K562 (cell line): ENCODE data around the gene WIPF2. TPM values are rescaled to one million over a fixed set of nuclear protein-coding genes. Genes with fewer than 3 reads are reported as not detected.

ENCODE experiments used
- ATAC-seq: fragments of 200-7000 bp; cut with Tn5 transposase; 3 replicates; pipeline ENCODE4 v1.9.1; 2020; ENCODE audit warnings: moderate library complexity
- BruUV-seq: library from RNA; stranded (reverse); fragments of 400-500 nt; replicated peaks from 2 replicates; lab custom pipeline; 2021; lab: Mats Ljungman, UMichigan
- CTCF ChIA-PET: fragments of 300-600 bp; formaldehyde crosslinking; extraction: SDS; loops from one replicate; lab custom pipeline; 2021; ENCODE audit warnings: low intra/inter-chr PET ratio; lab: Yijun Ruan, JAX
- POLR2A ChIA-PET: fragments of 300-600, 350-650 bp; sonication (Branson Sonifier 250); formaldehyde crosslinking; extraction: SDS; loops from one replicate; lab custom pipeline; 2021; ENCODE audit warnings: antibody characterized with exemption, inconsistent platforms; lab: Yijun Ruan, JAX
- DNase-seq, 4 experiments: peaks; one replicate each; pipeline versions ENCODE4 v3.0.0 to v3.0.0-alpha.2; 2011 to 2018; ENCODE audit warnings: low spot score in 3 of 4, mixed read lengths in 3 of 4; ENCODE audit errors: extremely low read depth in 1 of 4
- FAIRE-seq: peaks from 2 replicates; lab custom pipeline; 2011; peaks lifted over from hg19 to GRCh38; lab: Jason Lieb, UNC
- H2AFZ ChIP-seq: 2 replicates; pipeline ENCODE4 v1.6.0; 2011; ENCODE audit warnings: low read depth, low read length, control low read depth, inconsistent platforms
- H3K27ac ChIP-seq: fragments of 200-600 bp; 3 replicates; pipeline ENCODE4 v1.8.0; 2011; ENCODE audit warnings: low read depth, mild to moderate bottlenecking, control low read depth, inconsistent platforms, low read length, moderate library complexity, mixed read lengths; ENCODE audit errors: extremely low read depth
- H3K27me3 ChIP-seq, 2 experiments: fragments of 300-600 bp in 1 of 2; 2 replicates in 1 of 2; 3 replicates in 1 of 2; pipeline versions ENCODE4 v1.6.0 to v1.8.0; 2011; ENCODE audit warnings: inconsistent platforms in 2 of 2, low read length in 2 of 2, mild to moderate bottlenecking in 1 of 2, mixed read lengths in 1 of 2, moderate library complexity in 1 of 2; ENCODE audit not compliant: control insufficient read depth in 2 of 2, insufficient read depth in 2 of 2
- H3K36me3 ChIP-seq: fragments of 300-600 bp; 3 replicates; pipeline ENCODE4 v1.8.0; 2011; ENCODE audit warnings: mild to moderate bottlenecking, low read length, inconsistent platforms; ENCODE audit not compliant: control insufficient read depth, insufficient read depth
- H3K4me1 ChIP-seq, 2 experiments: fragments of 200-600 bp in 1 of 2; replicated peaks in 1 of 2; 2 replicates in 1 of 2; 3 replicates in 1 of 2; pipeline versions ENCODE4 v1.5.1 to v1.8.0; 2011; ENCODE audit warnings: inconsistent platforms in 2 of 2, low read length in 2 of 2, mild to moderate bottlenecking in 1 of 2, mixed read lengths in 1 of 2, moderate library complexity in 1 of 2; ENCODE audit not compliant: control insufficient read depth in 2 of 2, insufficient read depth in 2 of 2
- H3K4me2 ChIP-seq: 2 replicates; pipeline ENCODE4 v1.6.1; 2011; ENCODE audit warnings: low read length, control low read depth, inconsistent platforms, mixed read lengths; ENCODE audit not compliant: insufficient read depth
- H3K4me3 ChIP-seq: fragments of 200-600 bp; sonication (generic), shearing (Covaris generic); 2 replicates; pipeline ENCODE4 v1.5.1; 2016; ENCODE audit warnings: control low read depth, inconsistent platforms
- H3K79me2 ChIP-seq: fragments of 200-600 bp; 3 replicates; pipeline ENCODE4 v1.8.0; 2011; ENCODE audit warnings: low read length, inconsistent platforms; ENCODE audit not compliant: control insufficient read depth, insufficient read depth
- H3K9ac ChIP-seq, 2 experiments: 2 replicates each; pipeline versions ENCODE4 v1.6.0 to v1.6.1; 2011; ENCODE audit warnings: low read depth in 2 of 2, low read length in 2 of 2, control low read depth in 1 of 2, inconsistent platforms in 1 of 2, mild to moderate bottlenecking in 1 of 2, mixed read lengths in 1 of 2; ENCODE audit not compliant: insufficient read depth in 1 of 2
- H3K9me1 ChIP-seq: one replicate; pipeline ENCODE4 v1.6.0; 2011; ENCODE audit warnings: inconsistent platforms, mild to moderate bottlenecking, low read length, moderate library complexity; ENCODE audit not compliant: control insufficient read depth, insufficient read depth
- H3K9me3 ChIP-seq: replicated peaks from 2 replicates; pipeline ENCODE4 v1.5.1; 2011; ENCODE audit warnings: low read depth, low read length, inconsistent platforms; ENCODE audit not compliant: control insufficient read depth, insufficient read depth
- H4K20me1 ChIP-seq: replicated peaks from 2 replicates; pipeline ENCODE4 v1.6.1; 2011; ENCODE audit warnings: low read length, inconsistent platforms, mixed read lengths; ENCODE audit not compliant: control insufficient read depth, insufficient read depth
- BCL6 ChIP-seq: fragments of 250-450 bp; sonication (Bioruptor Pico); IDR thresholded peaks from 2 replicates; pipeline ENCODE4 v1.4.0; 2020
- CSDE1 ChIP-seq, 2 experiments: fragments of 450-650 bp; IDR thresholded peaks; 2 replicates each; pipeline ENCODE4 v1.6.1; 2016; ENCODE audit warnings: mild to moderate bottlenecking in 1 of 2
- NFIC ChIP-seq: fragments of 450-650 bp; IDR thresholded peaks from 2 replicates; pipeline ENCODE4 v1.6.1; 2017; ENCODE audit warnings: mild to moderate bottlenecking, inconsistent platforms
- PKNOX1 ChIP-seq: fragments of 450-650 bp; IDR thresholded peaks from 2 replicates; pipeline ENCODE4 v1.6.1; 2016
- ZNF253 ChIP-seq: fragments of 250-450 bp; sonication (Bioruptor Pico); conservative IDR thresholded peaks from 2 replicates; pipeline ENCODE4 v1.6.1; 2021; ENCODE audit warnings: mild to moderate bottlenecking
- ZNF347 ChIP-seq: fragments of 450-650 bp; formaldehyde crosslinking; IDR thresholded peaks from 2 replicates; pipeline ENCODE4 v1.4.0; 2020; ENCODE audit warnings: low read depth, mild to moderate bottlenecking, moderate library complexity
- ZNF561 ChIP-seq: fragments of 450-650 bp; formaldehyde crosslinking; conservative IDR thresholded peaks from 2 replicates; pipeline ENCODE4 v1.4.0; 2020; ENCODE audit warnings: mild to moderate bottlenecking, moderate library complexity
- ZNF699 ChIP-seq: fragments of 250-450 bp; sonication (Bioruptor Pico); IDR thresholded peaks from 2 replicates; pipeline ENCODE4 v1.8.0; 2021; ENCODE audit warnings: mild to moderate bottlenecking, moderate library complexity; ENCODE audit not compliant: insufficient replicate concordance
- WGBS: fragments of 100-300 bp; shearing (Covaris generic); methylation state at CpG from one replicate; pipeline ENCODE4 v1.1.6; 2016; ENCODE audit warnings: low coverage, mixed read lengths; ENCODE audit not compliant: insufficient coverage; ENCODE audit errors: missing lambda C conversion rate; 5-methylcytosine and 5-hydroxymethylcytosine counted together
- in situ Hi-C: fragments of 300-500 bp; cut with MboI; formaldehyde crosslinking; loops from 4 replicates; pipeline ENCODE4 v1.15.0; 2018; ENCODE audit warnings: inconsistent platforms, mixed read lengths
- intact Hi-C: fragments of 100-400 bp; cut with micrococcal nuclease; formaldehyde crosslinking; loops from 2 replicates; pipeline ENCODE4 v1.14.2; 2022
- polyA plus RNA-seq, 8 experiments: library from polyadenylated mRNA; depleted of rRNA in 4 of 8; stranded (reverse) in 5 of 8; unstranded in 3 of 8; fragments of >200 nt; fragmentation: Nextera tagmentation in 2 of 8; fragmentation: Illumina TruSeq in 1 of 8; extraction: Ambion mirVana in 2 of 8; extraction: Trizol in 1 of 8; gene quantifications; 2 replicates each; pipeline versions ENCODE4 v1.2.1 to v1.2.3, GENCODE V29; 2011 to 2014; ENCODE audit warnings: inconsistent platforms in 1 of 8, missing spikeins in 1 of 8
- total RNA-seq, 7 experiments: library from RNA; depleted of rRNA in 6 of 7; stranded (reverse); fragments of >200 nt in 6 of 7; fragmentation: Illumina TruSeq in 2 of 7; extraction: Trizol in 2 of 7; gene quantifications; 2 replicates each; pipeline versions ENCODE4 v1.2.1 to v1.2.3, GENCODE V29; 2011 to 2021; ENCODE audit warnings: low replicate concordance in 1 of 7

The WIPF2 gene
- total and polyA plus RNA-seq, 9 of the 15 experiments (the other 6 are each of a cell fraction or from before 2014, with no cell fraction given), result 3.6 to 15.0 (median 5.3) TPM

- WGBS, result 62% methylated on average over 11 of the region's 11 CpGs
These were observed 100.8 kb downstream of the WIPF2 start for GRCh38 chr17:40319651-40320540.

More at GRCh38 chr17:40319651-40320540, 100.8 kb downstream of the WIPF2 start:
- FAIRE-seq, result no peak
- in situ Hi-C loops, result no loop called here
- no peak for DNase-seq
- Histone ChIP-seq H3K27ac (no peak overlapping the region), H2AFZ (no peak overlapping the region), H3K9me3 (no peaks in the 10 kb centered on the region), H3K9me1 (peaks cover 6% of the 10 kb centered on the region), H3K79me2 (peaks cover 66% of the 10 kb centered on the region), H4K20me1 (peaks cover 3% of the 10 kb centered on the region; the same call in 1 of the 2 replicates), H3K4me1 (peaks cover 63 to 86% of the 10 kb centered on the region in 2 experiments), H3K4me3 (peak overlapping the region; percentile 79; the same call in 1 of the 2 replicates), H3K27me3 (no peaks in the 10 kb centered on the region), H3K9ac (peak overlapping the region in 1 of 2 experiments; percentile 82; a peak in 1 of 4 replicates), H3K4me2 (no peak overlapping the region), H3K36me3 (no peaks in the 10 kb centered on the region)
- intact Hi-C loops, result no loop called here
- POLR2A ChIA-PET, result interaction anchor here (0.7 to 1.3 kb wide), 3 partner anchors 10 to 124 kb away, joined by 3 to 6 read pairs (median 5); no protein-coding TSS in a partner anchor
- no peak for ATAC-seq
- CTCF ChIA-PET, result no interaction called here
- TF ChIP-seq BCL6 (CRISPR knock-in tag), result no peak
- TF ChIP-seq PKNOX1, result no peak
- TF ChIP-seq ZNF347 (CRISPR knock-in tag), result no peak
- TF ChIP-seq CSDE1 (IDR thresholded peaks at IDR 0.05), result no peak
- TF ChIP-seq NFIC, result peak; percentile 70
- TF ChIP-seq ZNF561 (CRISPR knock-in tag), result no peak
- TF ChIP-seq ZNF253 (CRISPR knock-in tag), result no peak
- no peak for TF ChIP-seq ZNF699 (CRISPR knock-in tag)
- no TSS peak for BruUV-seq
